PFSK-1 (cell line): ENCODE data around the gene ULK3.

Source experiments
- FOXP2 ChIP-seq: optimal IDR thresholded peaks from 2 replicates; pipeline ENCODE3; 2011; ENCODE audit warnings: borderline replicate concordance, control low read depth, inconsistent platforms; ENCODE audit not compliant: insufficient read depth; ENCODE audit errors: extremely low read length, extremely low read depth
- POLR2AphosphoS5 ChIP-seq: IDR thresholded peaks from 2 replicates; pipeline ENCODE4 v1.6.1; 2012; ENCODE audit warnings: low read depth, mild to moderate bottlenecking, control low read depth, low read length, moderate library complexity
- SIN3A ChIP-seq: IDR thresholded peaks from 2 replicates; pipeline ENCODE4 v1.6.1; 2012; ENCODE audit warnings: mild to moderate bottlenecking, low read length, moderate library complexity, borderline replicate concordance; ENCODE audit not compliant: insufficient read depth
- TAF1 ChIP-seq: IDR thresholded peaks from 2 replicates; pipeline ENCODE4 v1.6.1; 2012; ENCODE audit warnings: low read length, control low read depth, borderline replicate concordance; ENCODE audit not compliant: insufficient read depth
- TF ChIP-seq, protein P1 (sequence below), 2 experiments: IDR thresholded peaks; 2 replicates each; pipeline versions ENCODE4 v1.6.1 to v1.8.0; 2011 to 2012; ENCODE audit warnings: low read depth in 2 of 2, low read length in 2 of 2, control low read depth in 1 of 2, inconsistent platforms in 1 of 2, mild to moderate bottlenecking in 1 of 2, moderate library complexity in 1 of 2; ENCODE audit not compliant: insufficient read depth in 1 of 2

Gene ULK3

DNA sequence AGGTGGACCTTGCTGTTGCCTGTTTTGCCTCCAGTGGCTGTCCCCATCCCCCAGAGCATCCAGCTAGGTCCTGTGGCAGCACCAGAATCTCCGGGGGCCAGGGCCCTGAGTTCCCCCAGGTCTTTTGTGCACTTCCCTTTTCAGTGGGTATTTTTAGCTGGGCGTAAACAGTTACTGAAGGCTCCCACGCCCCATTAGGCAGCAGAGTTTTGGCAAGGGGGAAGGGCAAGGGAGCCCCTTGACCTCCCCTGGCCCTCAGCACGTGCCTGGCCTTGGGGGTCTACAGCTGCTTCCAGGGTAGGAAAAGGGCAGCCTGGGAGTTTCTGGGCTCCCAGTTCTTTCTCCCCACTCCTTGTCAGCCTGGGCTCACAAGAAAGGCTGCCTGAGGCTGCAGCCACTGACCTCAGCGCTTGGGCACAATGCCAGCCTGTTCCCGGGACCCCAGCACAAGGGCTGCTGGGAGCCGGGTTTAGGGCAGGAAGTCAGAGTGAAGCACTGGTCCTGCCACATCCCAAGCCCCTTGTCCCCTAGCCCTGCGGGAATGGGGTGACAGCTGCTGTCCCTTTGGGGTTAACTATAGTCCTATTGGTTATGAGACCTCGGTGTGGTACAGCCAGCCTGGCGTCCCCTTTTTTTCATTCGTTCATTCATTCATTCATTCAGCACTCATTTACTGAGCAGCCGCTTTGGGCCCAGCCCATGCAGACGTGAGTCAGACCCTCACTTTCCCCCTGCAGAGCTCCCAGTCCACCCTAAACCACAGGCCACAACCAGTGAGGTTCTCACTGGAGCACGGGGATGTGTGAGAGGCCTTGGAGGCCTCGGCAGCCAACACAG, 52.7 kb downstream of the ULK3 start:
- TF ChIP-seq POLR2AphosphoS5: no peak
- no peak for TF ChIP-seq SIN3A
- TF ChIP-seq, protein P1, sequence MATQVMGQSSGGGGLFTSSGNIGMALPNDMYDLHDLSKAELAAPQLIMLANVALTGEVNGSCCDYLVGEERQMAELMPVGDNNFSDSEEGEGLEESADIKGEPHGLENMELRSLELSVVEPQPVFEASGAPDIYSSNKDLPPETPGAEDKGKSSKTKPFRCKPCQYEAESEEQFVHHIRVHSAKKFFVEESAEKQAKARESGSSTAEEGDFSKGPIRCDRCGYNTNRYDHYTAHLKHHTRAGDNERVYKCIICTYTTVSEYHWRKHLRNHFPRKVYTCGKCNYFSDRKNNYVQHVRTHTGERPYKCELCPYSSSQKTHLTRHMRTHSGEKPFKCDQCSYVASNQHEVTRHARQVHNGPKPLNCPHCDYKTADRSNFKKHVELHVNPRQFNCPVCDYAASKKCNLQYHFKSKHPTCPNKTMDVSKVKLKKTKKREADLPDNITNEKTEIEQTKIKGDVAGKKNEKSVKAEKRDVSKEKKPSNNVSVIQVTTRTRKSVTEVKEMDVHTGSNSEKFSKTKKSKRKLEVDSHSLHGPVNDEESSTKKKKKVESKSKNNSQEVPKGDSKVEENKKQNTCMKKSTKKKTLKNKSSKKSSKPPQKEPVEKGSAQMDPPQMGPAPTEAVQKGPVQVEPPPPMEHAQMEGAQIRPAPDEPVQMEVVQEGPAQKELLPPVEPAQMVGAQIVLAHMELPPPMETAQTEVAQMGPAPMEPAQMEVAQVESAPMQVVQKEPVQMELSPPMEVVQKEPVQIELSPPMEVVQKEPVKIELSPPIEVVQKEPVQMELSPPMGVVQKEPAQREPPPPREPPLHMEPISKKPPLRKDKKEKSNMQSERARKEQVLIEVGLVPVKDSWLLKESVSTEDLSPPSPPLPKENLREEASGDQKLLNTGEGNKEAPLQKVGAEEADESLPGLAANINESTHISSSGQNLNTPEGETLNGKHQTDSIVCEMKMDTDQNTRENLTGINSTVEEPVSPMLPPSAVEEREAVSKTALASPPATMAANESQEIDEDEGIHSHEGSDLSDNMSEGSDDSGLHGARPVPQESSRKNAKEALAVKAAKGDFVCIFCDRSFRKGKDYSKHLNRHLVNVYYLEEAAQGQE (IDR thresholded peaks at IDR 0.05; ENCODE audit: insufficient read depth in 1 of 2, low read depth in 2 of 2, low read length in 2 of 2): no peak
- TF ChIP-seq FOXP2: no peak
- TF ChIP-seq TAF1: no peak

DNA sequence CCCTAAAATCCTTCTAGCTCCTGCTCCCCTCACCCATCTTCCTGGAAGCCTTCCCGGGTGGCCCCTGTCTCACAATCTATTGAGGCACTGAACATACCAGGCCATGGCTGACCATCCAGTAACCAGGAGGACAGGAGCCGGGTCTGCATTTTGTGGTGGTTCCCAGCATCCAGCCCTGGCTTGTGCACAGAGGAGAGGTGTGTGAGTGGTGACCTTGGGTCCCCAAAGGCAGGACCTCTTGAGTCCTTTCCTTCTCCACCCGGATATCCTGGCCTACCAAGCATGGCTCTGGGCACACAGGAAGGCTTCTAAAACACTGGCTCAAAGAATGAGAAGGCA, 53.2 kb downstream of the ULK3 start:
- TF ChIP-seq TAF1: no peak
- TF ChIP-seq SIN3A: no peak
- TF ChIP-seq, protein P1 (IDR thresholded peaks at IDR 0.05; ENCODE audit: insufficient read depth in 1 of 2, low read depth in 2 of 2, low read length in 2 of 2): no peak
- no peak for TF ChIP-seq POLR2AphosphoS5
- no peak for TF ChIP-seq FOXP2

DNA sequence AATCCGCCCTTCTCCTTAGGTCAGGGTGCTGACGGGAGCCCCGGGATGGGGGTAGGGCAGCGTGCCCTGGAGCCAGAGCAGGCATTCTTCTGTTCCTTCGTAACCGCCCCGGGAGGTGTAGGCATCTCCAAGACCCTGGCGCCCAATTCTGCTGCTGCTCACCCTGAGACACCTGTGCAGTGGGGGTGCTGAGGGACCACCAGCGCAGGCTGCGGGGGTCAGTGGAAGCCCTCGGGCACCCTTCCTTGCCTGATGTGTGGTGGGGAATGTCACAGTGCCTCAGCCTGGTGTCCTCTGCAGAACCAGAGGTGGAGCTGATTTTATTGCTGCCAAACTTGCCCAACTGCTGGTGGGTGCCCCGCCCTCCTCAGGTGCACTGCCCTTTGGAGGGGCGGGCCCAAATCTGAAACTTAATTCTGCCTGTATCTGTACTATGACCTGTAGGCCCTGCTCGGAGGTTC, 53.8 kb downstream of the ULK3 start:
- TF ChIP-seq, protein P1 (IDR thresholded peaks at IDR 0.05; ENCODE audit: insufficient read depth in 1 of 2, low read depth in 2 of 2, low read length in 2 of 2): no peak
- no peak for TF ChIP-seq POLR2AphosphoS5
- TF ChIP-seq SIN3A: no peak
- no peak for TF ChIP-seq FOXP2
- no peak for TF ChIP-seq TAF1

DNA sequence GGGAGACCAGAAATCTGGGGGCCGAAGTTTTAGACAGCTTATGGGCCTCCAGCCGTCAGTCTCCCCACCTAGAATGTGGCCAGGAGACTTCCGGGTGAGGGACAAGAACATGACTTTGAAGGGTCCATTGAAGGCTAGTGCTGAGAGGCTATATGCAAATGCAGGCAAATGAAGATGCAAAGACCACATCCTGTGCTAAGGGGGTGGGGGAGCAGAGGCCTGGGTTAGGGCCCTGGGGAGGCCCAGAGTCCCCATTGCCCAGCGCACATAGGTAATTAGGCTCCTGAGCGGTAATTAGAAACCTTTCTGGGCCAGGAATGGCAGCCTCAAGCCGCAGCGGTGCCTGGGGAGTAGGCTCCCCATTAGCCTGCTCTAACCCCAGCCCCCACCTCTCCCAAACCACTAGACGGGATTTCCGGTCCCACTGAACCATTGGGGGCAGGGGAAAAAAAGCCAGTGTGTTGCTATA, 54.2 kb downstream of the ULK3 start:
- TF ChIP-seq FOXP2: no peak
- TF ChIP-seq, protein P1 (IDR thresholded peaks at IDR 0.05; ENCODE audit: insufficient read depth in 1 of 2, low read depth in 2 of 2, low read length in 2 of 2): no peak
- TF ChIP-seq SIN3A: no peak
- no peak for TF ChIP-seq POLR2AphosphoS5
- no peak for TF ChIP-seq TAF1
